Measurements from ENCODE around the gene UBAC2. TPM values are rescaled to one million over a fixed set of nuclear protein-coding genes. Genes with fewer than 3 reads are reported as not detected.

UBAC2 gene
- total and polyA plus RNA-seq, 10 donors, result 49.3 to 82.1 (median 66.2) TPM

DNA sequence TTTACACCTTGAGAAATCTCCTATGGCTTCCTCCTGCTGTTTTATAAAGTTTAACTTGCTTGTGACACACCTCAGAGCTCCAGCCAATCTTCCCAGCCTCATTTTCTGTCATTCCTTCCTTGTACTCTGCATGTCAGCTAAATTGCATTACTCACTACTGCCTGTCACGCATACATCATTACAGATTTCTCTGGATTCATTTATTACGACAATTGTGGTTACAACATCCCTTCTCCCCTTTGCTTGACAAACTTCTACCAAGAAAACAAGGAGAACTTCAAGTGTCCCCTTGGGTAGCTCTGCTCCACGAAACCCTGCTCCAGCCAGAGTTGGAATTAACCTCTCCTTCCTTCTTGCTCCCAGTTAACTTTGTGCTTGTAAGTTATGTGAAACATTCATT lies 79.5 kb downstream of the UBAC2 start:
- Histone ChIP-seq H3K27me3 (replicated peaks in 1 of 7) (no peaks in the 10 kb centered on the region), H3K9me3 (no peaks in the 10 kb centered on the region), H3K4me3 (peak overlapping the region in 1 of 8 donors; percentile 8), H3K4me1 (peaks cover 21 to 100% (median 94%) of the 10 kb centered on the region in 6 donors), H3K27ac (peak overlapping the region in 6 of 8 donors; percentile 85 to 92 (median 89)), H3K36me3 (peaks cover 0 to 14% (median 0%) of the 10 kb centered on the region in 6 donors)
- TF ChIP-seq POLR2A (IDR thresholded peaks at IDR 0.05) (no peak), POLR2AphosphoS5 (IDR thresholded peaks at IDR 0.05) (no peak)
- TF ChIP-seq, protein P1, sequence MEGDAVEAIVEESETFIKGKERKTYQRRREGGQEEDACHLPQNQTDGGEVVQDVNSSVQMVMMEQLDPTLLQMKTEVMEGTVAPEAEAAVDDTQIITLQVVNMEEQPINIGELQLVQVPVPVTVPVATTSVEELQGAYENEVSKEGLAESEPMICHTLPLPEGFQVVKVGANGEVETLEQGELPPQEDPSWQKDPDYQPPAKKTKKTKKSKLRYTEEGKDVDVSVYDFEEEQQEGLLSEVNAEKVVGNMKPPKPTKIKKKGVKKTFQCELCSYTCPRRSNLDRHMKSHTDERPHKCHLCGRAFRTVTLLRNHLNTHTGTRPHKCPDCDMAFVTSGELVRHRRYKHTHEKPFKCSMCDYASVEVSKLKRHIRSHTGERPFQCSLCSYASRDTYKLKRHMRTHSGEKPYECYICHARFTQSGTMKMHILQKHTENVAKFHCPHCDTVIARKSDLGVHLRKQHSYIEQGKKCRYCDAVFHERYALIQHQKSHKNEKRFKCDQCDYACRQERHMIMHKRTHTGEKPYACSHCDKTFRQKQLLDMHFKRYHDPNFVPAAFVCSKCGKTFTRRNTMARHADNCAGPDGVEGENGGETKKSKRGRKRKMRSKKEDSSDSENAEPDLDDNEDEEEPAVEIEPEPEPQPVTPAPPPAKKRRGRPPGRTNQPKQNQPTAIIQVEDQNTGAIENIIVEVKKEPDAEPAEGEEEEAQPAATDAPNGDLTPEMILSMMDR (IDR thresholded peaks at IDR 0.05 in 8 of 11, conservative IDR thresholded peaks at IDR 0.05 in 3 of 11), result no peak
- 50 to 81% (median 66%) methylated on average over 3 of the region's 3 CpGs for WGBS, 5 donors
- no peak for DNase-seq
- intact Hi-C loops (cut with DNase I; ENCODE audit: low total_unique reads), result no loop called here

DNA sequence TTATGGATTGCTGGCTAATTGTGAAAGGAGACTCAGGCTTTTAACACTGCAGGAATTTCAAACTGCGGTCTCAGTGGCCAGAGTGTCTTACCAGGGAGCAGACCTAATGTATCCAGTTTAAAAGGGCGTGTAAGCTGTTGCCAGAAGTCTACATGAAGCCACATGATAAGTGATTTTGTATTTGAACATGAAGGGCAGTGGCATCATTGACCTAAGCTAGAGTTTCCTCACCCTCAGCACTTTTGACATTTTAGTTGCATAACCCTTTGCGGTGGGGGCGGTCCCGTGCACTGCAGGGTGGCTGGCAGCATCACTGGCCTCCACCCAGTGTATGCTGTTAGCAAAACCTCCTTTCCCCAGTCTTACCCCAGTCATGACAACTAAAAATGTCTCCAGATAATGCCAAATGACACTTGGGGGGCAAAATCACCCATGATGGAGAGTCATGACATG lies 81.2 kb downstream of the UBAC2 start:
- DNase-seq, result peak; percentile 94
- TF ChIP-seq, protein P1 (IDR thresholded peaks at IDR 0.05 in 8 of 11, conservative IDR thresholded peaks at IDR 0.05 in 3 of 11), result no peak
- TF ChIP-seq POLR2AphosphoS5 (IDR thresholded peaks at IDR 0.05), result peak; percentile 37 to 91 (median 79)
- peaks cover 0 to 14% (median 0%) of the 10 kb centered on the region in 6 donors for H3K36me3 ChIP-seq
- H3K9me3 ChIP-seq, result no peaks in the 10 kb centered on the region
- 30 to 56% (median 36%) methylated on average over 5 of the region's 5 CpGs for whole genome bisulfite sequencing, 5 donors
- H3K4me1 ChIP-seq, result peaks cover 28 to 100% (median 97%) of the 10 kb centered on the region in 6 donors
- intact Hi-C loops (cut with DNase I; ENCODE audit: low total_unique reads), result no loop called here
- H3K27ac ChIP-seq, result peak overlapping the region; percentile 67 to 92 (median 88)
- peak overlapping the region in 1 of 8 donors; percentile 52 for H3K4me3 ChIP-seq
- H3K27me3 ChIP-seq (replicated peaks in 1 of 7), result no peaks in the 10 kb centered on the region

- peaks cover 0 to 20% (median 0%) of the 10 kb centered on the region in 6 donors for H3K36me3 ChIP-seq
- H3K4me3 ChIP-seq, result peak overlapping the region in 1 of 8 donors; percentile 52
- intact Hi-C loops (cut with DNase I; ENCODE audit: low total_unique reads), result no loop called here
- H3K4me1 ChIP-seq, result peaks cover 29 to 100% (median 98%) of the 10 kb centered on the region in 6 donors
- TF ChIP-seq POLR2A (IDR thresholded peaks at IDR 0.05) (no peak), POLR2AphosphoS5 (IDR thresholded peaks at IDR 0.05) (no peak)
- TF ChIP-seq, protein P1 (IDR thresholded peaks at IDR 0.05 in 8 of 11, conservative IDR thresholded peaks at IDR 0.05 in 3 of 11), result no peak
- no peaks in the 10 kb centered on the region for H3K9me3 ChIP-seq
- no peaks in the 10 kb centered on the region for H3K27me3 ChIP-seq (replicated peaks in 1 of 7)
- peak overlapping the region; percentile 67 to 92 (median 88) for H3K27ac ChIP-seq
- DNase-seq, result no peak
- WGBS, 5 donors, result 30 to 41% (median 31%) methylated on average over 1 of the region's 1 CpG
These were observed 81.9 kb downstream of the UBAC2 start for GRCh38 chr13:99282264-99283231.

All from spleen (tissue), 11 donors.